Neural progenitor cell (in vitro differentiated cells): ENCODE results near the gene HDAC1.

Experiments used
- CTCF ChIP-seq: fragments of 200-600 bp; sonication (generic); IDR thresholded peaks from 2 replicates; pipeline ENCODE4 v1.5.1; 2017; ENCODE audit warnings: antibody characterized with exemption, mild to moderate bottlenecking
- EZH2phosphoT487 ChIP-seq: fragments of 200-600 bp; sonication (generic); IDR thresholded peaks from 2 replicates; pipeline ENCODE4 v1.6.1; 2017; ENCODE audit warnings: antibody characterized with exemption

DNA sequence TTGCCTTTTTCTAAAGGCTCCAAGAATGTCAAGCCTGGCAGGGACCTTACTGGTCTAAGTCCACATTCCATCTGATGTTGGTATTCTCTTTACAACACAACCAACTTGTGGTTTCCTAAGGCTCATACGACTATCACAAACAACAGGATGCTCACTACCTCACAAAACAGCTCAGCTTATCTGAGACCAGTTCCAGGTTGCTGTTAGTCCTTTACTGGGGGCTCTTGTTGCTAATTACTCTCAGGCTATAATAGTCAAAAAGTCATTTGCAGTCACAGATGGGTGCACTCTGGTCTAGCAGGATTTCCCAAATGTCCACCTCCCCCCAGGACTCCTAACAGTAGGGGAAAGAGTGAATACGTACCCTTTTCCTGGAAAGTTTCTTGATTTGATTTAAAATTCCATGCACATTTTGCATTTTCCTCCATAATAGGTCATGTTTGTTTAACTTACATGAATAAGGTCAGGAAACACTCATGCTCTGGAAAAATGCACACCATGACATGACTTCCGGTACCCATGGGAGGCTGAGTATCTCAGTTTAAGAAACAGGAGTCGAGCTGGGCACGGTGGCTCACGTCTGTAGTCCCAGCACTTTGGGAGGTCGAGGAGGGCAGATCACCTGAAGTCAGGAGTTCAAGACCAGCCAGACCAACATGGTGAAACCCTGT is 24.8 kb upstream of the HDAC1 start:
- TF ChIP-seq EZH2phosphoT487 = no peak
- TF ChIP-seq CTCF = no peak
